Urinary bladder (tissue), 4 donors: ENCODE results near the gene SEC14L2. TPM values are rescaled to one million over a fixed set of nuclear protein-coding genes. Genes with fewer than 3 reads are reported as not detected.

Experiments
- DNase-seq: peaks from one replicate; pipeline ENCODE4 v3.0.0-alpha.2; 2015; ENCODE audit errors: extremely low spot score
- H3K27ac ChIP-seq: one replicate; pipeline ENCODE4 v1.5.1; 2013; ENCODE audit warnings: low read depth, mild to moderate bottlenecking, moderate library complexity
- H3K36me3 ChIP-seq: one replicate; pipeline ENCODE4 v1.6.1; 2013; ENCODE audit warnings: mild to moderate bottlenecking, moderate library complexity; ENCODE audit not compliant: insufficient read depth
- H3K4me1 ChIP-seq: one replicate; pipeline ENCODE4 v1.6.1; 2013; ENCODE audit warnings: mild to moderate bottlenecking, moderate library complexity; ENCODE audit not compliant: insufficient read depth
- H3K4me3 ChIP-seq: one replicate; pipeline ENCODE4 v1.5.1; 2013; ENCODE audit warnings: low read depth, low read length
- WGBS: extraction: QIAGEN DNeasy Blood & Tissue Kit; methylation state at CpG from one replicate; pipeline ENCODE4 v1.1.7; 2013; 5-methylcytosine and 5-hydroxymethylcytosine counted together
- polyA plus RNA-seq: library from polyadenylated mRNA; stranded (reverse); fragments of 200-250 nt; gene quantifications from one replicate; pipeline ENCODE4 v1.2.3, GENCODE V29; 2013
- total RNA-seq: library from RNA; depleted of rRNA; stranded (reverse); fragments of >200 nt; gene quantifications from one replicate; pipeline ENCODE4 v1.2.3, GENCODE V29; 2014
- donor health status: healthy with polysubstance abuse.
- donor health status: healthy.

SEC14L2 gene
- total and polyA plus RNA-seq, 2 donors = 6.2 to 11.0 TPM

DNA sequence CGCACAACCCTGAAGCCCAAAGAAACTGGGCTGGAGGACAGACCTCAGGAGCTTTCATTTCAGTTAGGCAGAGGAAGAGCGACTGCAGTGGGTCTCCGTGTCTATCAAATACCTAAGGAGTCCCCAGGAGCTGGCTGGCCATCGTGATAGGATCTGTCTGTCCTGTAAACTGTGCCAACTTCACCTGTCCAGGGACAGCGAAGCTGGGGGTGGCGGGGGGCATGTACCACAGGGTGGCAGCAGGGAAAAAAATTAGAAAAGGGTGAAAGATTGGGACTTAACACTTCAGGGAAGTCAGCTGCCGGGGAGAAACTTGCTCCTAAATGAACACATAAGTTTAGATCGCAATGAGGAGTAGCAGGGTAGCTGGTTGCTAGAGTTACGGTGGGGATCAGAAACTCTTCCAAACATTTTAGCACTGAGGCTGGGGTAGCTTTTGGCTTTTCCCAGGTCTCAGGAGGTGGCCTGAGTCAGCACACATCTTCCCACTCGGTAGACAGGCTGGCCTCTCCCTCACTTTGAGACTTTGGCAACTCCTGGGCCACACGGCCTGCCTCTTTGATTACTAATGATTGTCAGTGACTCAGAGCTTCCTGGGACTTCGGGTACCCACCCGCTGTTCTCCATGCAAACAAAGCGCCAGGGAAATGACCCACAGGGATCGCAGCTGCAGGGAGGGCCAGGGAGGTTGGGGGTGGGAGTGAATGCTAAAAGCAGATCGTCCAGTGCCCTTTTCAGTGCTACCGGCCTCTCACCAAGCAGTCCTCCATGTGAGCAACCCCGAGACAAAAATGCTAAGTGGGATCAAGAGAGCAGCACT, 25.9 kb downstream of the SEC14L2 start:
- no peaks in the 10 kb centered on the region for H3K4me1 ChIP-seq
- no peaks in the 10 kb centered on the region for H3K36me3 ChIP-seq
- no peak for DNase-seq
- peak overlapping the region; percentile 43 for H3K4me3 ChIP-seq
- 30% methylated on average over 18 of the region's 18 CpGs for WGBS
- peak overlapping the region; percentile 82 for H3K27ac ChIP-seq

DNA sequence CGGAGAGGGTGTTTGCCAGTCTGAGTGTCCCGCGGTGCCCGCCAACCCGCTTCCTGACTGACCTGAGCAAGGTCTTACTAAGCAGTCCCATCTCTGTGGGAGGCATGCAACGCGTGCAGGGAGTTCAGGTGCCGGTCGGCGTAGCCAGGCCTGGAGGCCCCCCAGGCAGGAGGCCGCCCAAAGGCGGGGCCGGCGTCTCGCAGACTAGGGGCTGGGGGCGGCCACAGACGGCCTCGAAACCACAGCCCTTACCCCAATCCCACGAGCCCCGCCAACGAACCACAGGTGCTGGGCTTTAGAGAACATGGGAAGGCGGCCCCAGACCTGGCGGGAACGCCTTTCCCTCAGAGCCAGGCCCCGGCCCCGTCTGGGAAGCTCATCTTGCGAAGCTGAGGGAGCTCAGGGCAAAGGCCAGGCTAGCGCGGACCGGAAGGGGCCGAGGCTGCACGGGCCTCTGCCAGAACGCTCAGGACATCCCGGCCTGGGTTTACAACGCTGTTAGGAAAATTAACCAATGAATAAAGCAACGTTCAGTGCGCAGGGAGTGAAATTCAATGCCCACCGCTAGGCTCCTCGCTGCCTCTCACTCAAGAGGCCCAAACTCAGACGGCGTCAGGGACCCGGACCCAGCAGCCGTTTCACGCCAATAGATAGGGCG, 26.6 kb downstream of the SEC14L2 start:
- H3K27ac ChIP-seq = peak overlapping the region; percentile 82
- DNase-seq = no peak
- H3K4me3 ChIP-seq = peak overlapping the region; percentile 43
- under 1% methylated on average over 45 of the region's 45 CpGs for whole genome bisulfite sequencing
- H3K36me3 ChIP-seq = no peaks in the 10 kb centered on the region
- no peaks in the 10 kb centered on the region for H3K4me1 ChIP-seq

DNA sequence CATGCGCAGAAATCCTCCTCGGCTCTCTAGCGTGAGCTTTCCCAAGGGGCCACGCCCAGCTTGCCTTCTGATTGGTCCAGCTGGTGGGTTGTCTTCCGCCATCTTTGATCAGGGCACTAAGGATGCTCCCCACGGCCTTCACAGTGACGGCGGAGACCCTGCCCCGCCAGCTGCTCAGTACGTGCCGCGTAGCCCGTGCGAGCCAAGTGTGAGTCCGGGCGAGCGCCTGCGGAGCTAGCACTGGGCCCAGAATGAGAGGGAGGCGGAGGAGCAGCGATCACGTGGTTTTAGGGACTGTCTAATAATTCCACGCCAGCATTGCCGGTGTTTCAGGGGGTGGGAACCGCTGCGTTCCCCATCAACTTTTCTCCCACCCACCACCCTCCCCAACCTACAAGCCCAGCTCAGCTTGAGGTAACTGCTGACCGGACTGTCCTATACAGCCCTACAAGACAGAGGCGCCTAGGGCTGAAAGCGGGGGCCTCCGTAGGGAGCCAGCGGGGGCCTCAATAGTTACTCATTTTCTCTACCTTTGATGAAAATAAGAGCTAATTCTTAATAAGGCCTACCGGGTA, 27.2 kb downstream of the SEC14L2 start:
- no peaks in the 10 kb centered on the region for H3K36me3 ChIP-seq
- peak; percentile 99 for DNase-seq
- no peaks in the 10 kb centered on the region for H3K4me1 ChIP-seq
- WGBS = under 1% methylated on average over 31 of the region's 31 CpGs
- H3K4me3 ChIP-seq = peak overlapping the region; percentile 43
- H3K27ac ChIP-seq = peak overlapping the region; percentile 62

DNA sequence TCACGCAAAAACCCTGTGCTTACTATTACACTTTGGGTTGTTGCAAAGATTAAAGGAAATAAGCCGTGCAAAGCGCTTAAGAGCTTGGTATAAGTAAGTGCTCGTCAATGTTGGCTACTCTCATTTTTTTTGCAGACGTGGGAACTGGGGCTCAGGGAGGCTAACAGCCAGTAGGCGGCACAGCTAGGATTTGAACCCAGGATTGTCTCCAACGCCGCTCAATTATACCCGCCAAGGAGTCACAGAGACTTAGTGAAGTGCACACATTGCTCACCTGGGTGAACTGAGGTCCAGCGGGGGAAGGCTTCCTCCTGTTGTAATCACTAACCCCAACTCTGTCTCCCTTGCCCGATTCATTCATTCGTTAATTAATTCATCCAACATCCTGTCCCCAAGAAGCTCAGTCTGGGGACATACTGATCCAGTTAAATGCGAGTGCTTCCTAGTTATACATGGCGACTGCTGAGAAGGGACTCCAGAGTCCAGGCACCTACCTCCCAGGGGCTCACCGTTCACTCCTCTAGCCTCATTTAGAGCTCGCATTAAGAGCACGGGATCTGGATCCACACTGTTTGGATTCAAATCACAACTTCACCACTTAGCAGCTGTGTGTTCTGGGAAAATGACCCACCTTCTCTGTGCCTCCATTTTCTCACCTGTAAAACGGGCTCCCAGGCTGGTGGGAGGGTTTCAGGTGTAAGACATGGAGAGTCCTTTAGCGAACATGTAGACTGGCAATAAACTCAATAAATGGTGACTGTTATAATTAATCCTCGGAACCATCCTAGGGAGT, 27.9 kb downstream of the SEC14L2 start:
- peak overlapping the region; percentile 62 for H3K27ac ChIP-seq
- no peaks in the 10 kb centered on the region for H3K36me3 ChIP-seq
- DNase-seq = no peak
- peak overlapping the region; percentile 43 for H3K4me3 ChIP-seq
- no peaks in the 10 kb centered on the region for H3K4me1 ChIP-seq
- 39% methylated on average over 20 of the region's 20 CpGs for WGBS

DNA sequence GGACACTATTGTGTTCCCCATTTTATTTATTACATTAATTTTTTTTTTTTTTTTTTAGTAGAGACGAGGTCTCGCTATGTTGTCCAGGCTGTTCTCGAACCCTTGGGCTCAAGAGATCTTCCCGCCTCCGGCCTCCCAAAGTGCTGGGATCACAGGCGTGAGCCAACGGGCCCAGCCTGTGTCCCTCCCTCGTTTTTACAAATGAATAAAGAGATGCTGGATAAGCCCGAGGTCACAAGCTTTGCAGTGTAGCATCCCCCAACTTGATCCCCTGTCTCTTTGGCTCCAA, 28.5 kb downstream of the SEC14L2 start:
- no peaks in the 10 kb centered on the region for H3K4me1 ChIP-seq
- H3K36me3 ChIP-seq = no peaks in the 10 kb centered on the region
- DNase-seq = no peak
- 6% methylated on average over 9 of the region's 9 CpGs for WGBS
- no peak overlapping the region for H3K27ac ChIP-seq
- peak overlapping the region; percentile 50 for H3K4me3 ChIP-seq

DNA sequence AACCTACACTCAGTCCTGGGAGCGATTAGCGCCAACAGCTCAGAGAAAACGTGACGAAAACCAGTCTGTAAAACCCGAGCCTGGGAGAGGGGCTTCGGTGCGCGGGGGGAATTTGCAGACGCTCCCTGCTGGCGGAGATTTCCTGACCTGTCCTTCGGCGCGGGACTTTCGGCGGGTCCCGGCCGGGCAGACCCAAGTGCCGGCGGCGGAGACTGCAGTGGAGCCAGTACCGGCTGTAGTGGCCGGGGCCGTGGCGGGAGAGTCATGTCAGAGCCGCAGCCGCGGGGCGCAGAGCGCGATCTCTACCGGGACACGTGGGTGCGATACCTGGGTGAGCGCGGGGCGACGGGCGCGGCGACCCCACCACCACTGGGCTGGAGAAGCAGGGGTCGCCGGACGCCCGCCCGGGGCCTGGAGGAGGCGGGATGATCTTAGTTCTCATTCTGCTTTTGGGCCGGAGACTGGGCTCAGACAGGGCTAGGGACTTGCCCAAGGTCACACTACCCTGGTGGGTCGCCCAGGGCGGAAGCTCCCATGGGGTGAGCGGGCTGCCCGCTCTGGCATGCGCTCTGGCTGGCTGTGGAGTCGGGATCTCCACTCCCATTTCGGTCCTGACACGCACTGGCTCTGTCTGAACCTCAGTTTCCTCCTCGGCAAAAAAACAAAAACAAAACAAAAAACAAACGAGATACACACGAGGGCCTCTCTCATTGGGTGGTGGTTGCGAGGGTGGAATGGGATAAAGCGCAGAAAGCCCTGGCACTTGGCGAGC, 29.0 kb downstream of the SEC14L2 start, which contains the start of gene MTFP1:
TSS of gene MTFP1 (plus strand) at position 153 of the 772 bp plus-strand sequence. CDS start at position 265, 112 bp downstream.
- DNase-seq = peak; percentile 41
- no peaks in the 10 kb centered on the region for H3K4me1 ChIP-seq
- H3K4me3 ChIP-seq = peak within 1 kb of the TSS; percentile 50
- no peak within 1 kb of the TSS for H3K27ac ChIP-seq
- 2% methylated on average over 61 of the region's 61 CpGs for WGBS
- H3K36me3 ChIP-seq = no peaks in the 10 kb centered on the region

DNA sequence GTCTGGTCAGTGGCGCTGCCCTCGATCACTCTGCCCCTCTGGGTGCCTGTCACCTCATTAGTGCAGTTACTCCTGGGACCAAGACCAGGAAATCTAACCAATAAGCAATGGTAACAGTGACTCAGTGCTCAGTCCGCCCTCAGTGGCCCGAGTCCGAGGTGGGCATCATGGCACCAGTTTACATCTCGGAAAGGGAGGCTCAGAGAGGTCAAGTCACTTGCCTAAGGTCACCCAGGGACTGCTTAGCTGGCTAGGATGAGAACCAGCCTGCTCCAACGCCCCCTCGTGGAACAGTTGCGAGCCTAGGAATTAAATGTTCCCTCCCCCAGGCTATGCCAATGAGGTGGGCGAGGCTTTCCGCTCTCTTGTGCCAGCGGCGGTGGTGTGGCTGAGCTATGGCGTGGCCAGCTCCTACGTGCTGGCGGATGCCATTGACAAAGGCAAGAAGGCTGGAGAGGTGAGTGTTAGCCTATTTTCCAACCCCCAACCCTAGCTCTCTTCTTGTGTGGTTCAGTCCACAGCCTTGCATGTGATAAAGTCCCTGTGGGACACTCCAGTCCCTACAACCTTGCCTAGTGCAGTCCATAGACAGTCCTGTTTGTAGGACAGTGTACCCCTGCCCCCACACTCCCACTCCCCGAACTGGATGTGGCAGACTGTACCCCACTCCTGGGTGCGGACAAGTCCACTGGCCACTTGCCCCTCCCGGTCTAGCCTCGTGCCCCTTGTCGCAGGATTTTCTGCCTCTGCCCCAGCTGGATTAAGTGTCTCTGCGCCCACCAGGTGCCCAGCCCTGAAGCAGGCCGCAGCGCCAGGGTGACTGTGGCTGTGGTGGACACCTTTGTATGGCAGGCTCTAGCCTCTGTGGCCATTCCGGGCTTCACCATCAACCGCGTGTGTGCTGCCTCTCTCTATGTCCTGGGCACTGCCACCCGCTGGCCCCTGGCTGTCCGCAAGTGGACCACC, 29.9 kb downstream of the SEC14L2 start:
- 54% methylated on average over 29 of the region's 29 CpGs for WGBS
- Histone ChIP-seq H3K36me3 (no peaks in the 10 kb centered on the region), H3K4me3 (peak overlapping the region; percentile 50), H3K4me1 (no peaks in the 10 kb centered on the region), H3K27ac (no peak overlapping the region)
- DNase-seq = no peak

DNA sequence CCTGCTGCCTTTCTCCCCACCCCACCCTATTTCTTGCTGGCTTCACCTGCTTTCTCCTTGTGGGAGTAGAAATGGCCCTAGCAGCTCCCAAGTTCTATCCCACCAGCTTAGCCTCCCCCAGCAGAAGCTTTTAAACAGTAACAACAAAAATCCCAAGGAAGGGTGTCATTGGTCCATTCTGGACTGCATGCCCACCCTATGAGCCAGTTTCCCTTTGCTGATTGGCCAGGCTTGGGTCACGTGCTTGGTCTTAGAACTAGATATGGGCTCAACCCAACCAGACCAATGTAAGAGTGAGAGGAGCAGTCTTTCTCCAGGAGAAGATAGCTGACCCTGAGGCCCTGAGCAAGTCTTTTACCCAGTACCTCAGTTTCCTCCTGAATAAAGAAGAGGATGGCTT, 31.1 kb downstream of the SEC14L2 start:
- 76% methylated on average over 1 of the region's 1 CpG for WGBS

DNA sequence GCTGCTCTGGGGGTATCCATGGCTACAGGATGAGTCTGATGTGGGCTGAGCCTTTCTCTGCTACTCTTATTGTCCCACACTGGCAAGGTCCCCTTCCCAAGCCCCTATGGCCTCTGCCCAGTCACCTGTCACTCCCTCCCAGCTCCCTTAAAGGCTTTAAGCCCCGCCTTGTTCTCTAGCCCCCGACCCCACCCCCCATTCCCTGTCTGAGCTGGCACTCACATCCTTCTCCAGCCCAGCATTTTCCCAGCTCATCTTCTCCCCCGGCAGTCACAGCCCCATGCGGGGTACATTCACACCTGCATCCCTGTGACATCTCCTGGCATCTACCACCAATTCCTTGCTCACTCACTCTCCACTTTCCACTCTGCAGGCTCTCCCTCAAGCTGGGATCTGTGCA, 33.1 kb downstream of the SEC14L2 start:
- Histone ChIP-seq H3K4me1 (no peaks in the 10 kb centered on the region), H3K36me3 (no peaks in the 10 kb centered on the region)
- 52% methylated on average over 4 of the region's 4 CpGs for WGBS

More for the DNA sequence above, 31.1 kb downstream of the SEC14L2 start:
- DNase-seq = no peak
- Histone ChIP-seq H3K4me1 (no peaks in the 10 kb centered on the region), H3K36me3 (no peaks in the 10 kb centered on the region), H3K27ac (no peak overlapping the region), H3K4me3 (no peak overlapping the region)

DNA sequence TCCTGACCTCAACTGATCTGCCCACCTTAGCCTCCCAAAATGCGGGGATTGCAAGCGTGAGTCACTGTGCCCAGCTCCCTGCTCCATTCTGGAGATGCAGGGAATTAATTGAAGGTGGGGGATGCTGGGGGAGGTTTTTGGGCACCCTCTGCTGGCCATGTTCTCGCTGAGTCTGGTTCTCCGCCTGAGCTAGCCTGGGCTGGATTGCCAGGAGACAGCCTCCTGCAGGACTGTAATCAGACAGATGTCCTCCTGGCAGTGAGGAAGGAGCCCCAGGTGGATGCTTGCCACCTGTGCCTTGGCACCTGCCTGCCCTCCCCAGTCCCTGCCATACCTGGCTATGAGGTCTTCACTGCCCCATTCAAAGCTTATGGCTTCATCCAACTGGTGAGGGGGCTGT, 34.1 kb downstream of the SEC14L2 start:
- Histone ChIP-seq H3K4me1 (no peaks in the 10 kb centered on the region), H3K4me3 (no peak overlapping the region), H3K27ac (no peak overlapping the region), H3K36me3 (no peaks in the 10 kb centered on the region)
- DNase-seq = no peak
- 80% methylated on average over 4 of the region's 4 CpGs for WGBS

More for the DNA sequence above, 33.1 kb downstream of the SEC14L2 start:
- H3K27ac ChIP-seq = no peak overlapping the region
- H3K4me3 ChIP-seq = no peak overlapping the region
- DNase-seq = no peak

DNA sequence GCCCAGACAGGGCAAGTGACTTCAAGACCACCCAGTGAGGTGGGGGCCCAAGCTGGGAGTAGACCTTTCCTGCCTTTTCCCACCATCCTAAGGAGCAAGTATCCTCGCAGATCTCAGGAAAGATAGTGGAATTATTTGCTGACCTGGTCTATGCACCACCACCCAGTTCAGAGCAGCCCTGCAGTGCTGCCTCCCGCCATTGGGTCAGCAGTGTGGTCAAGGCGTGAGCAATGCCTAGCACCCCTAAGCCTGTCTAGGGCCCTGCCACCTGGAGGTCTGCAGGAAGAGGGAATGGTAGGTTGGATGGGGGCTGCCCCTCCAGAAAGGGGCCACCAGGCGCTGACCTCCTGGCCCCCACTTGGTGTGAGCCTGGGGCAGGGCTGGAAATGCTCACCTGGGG, 35.3 kb downstream of the SEC14L2 start:
- H3K27ac ChIP-seq = no peak overlapping the region
- H3K4me3 ChIP-seq = no peak overlapping the region
- H3K4me1 ChIP-seq = no peaks in the 10 kb centered on the region
- WGBS = 89% methylated on average over 4 of the region's 4 CpGs
- DNase-seq = no peak
- no peaks in the 10 kb centered on the region for H3K36me3 ChIP-seq

DNA sequence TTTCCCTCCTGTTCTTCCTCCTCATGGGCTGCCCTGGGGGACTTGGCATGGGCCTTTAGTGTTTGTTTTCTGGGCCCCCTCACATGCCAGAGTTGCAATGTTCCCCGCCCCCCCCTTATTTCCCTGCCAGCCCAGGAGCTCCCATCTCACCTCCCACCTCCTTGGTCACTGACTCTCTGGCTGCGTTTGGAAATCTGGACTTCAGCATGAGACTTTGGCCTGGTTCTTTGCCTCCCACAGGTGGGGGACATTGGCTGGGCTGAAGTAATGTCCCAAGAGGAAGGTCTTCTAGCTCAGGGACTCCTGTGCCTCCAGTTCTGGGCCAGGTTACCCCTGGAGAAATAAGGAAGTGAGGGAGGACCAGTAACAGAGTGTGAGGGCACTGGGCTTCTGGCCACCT, 35.7 kb downstream of the SEC14L2 start:
- 56% methylated on average over 2 of the region's 2 CpGs for WGBS
- H3K4me1 ChIP-seq = no peaks in the 10 kb centered on the region
- no peak overlapping the region for H3K4me3 ChIP-seq
- no peak overlapping the region for H3K27ac ChIP-seq
- DNase-seq = no peak
- no peaks in the 10 kb centered on the region for H3K36me3 ChIP-seq
